Breast epithelium (tissue), 4 donors: ENCODE data around the gene NOPCHAP1. TPM values are rescaled to one million over a fixed set of nuclear protein-coding genes. Genes with fewer than 3 reads are reported as not detected.

Source experiments
- DNase-seq, 2 donors: peaks; one replicate each; pipeline ENCODE4 v3.0.0-alpha.2; 2019; ENCODE audit warnings: low spot score in 2 of 2
- H3K27ac ChIP-seq, 2 donors: fragments of 200-600 bp; sonication (generic) in 1 of 2; one replicate each; pipeline ENCODE4 v1.5.1; 2016 to 2019; ENCODE audit warnings: mild to moderate bottlenecking in 1 of 2
- H3K27me3 ChIP-seq, 2 donors: fragments of 200-600 bp; sonication (generic) in 1 of 2; one replicate each; pipeline versions ENCODE4 v1.5.1 to v1.6.0; 2017 to 2019; ENCODE audit warnings: control low read depth in 1 of 2, mild to moderate bottlenecking in 1 of 2
- H3K36me3 ChIP-seq: fragments of 200-600 bp; one replicate; pipeline ENCODE4 v1.5.1; 2019
- H3K4me1 ChIP-seq, 2 donors: fragments of 200-600 bp; sonication (generic); one replicate each; pipeline ENCODE4 v1.5.1; 2016 to 2019; ENCODE audit warnings: control low read depth in 1 of 2
- H3K4me3 ChIP-seq, 3 donors: fragments of 200-600 bp; sonication (generic); 1 replicate in 2 of 3; 2 replicates in 1 of 3; pipeline ENCODE4 v1.5.1; 2016 to 2019; ENCODE audit warnings: mild to moderate bottlenecking in 3 of 3, moderate library complexity in 2 of 3
- H3K9me3 ChIP-seq, 2 donors: fragments of 200-600 bp; sonication (generic) in 1 of 2; one replicate each; pipeline ENCODE4 v1.5.1; 2016 to 2019; ENCODE audit warnings: control low read depth in 1 of 2
- CTCF ChIP-seq, 3 donors: fragments of 450-650 bp; IDR thresholded peaks; one replicate each; pipeline ENCODE4 v1.5.1; 2016 to 2017; ENCODE audit warnings: antibody characterized with exemption in 3 of 3, mild to moderate bottlenecking in 3 of 3, moderate library complexity in 3 of 3
- POLR2A ChIP-seq: fragments of 450-650 bp; IDR thresholded peaks from one replicate; pipeline ENCODE4 v1.6.1; 2016; ENCODE audit warnings: antibody characterized with exemption, mild to moderate bottlenecking, moderate library complexity
- POLR2AphosphoS5 ChIP-seq, 3 donors: sonication (generic); formaldehyde crosslinking; IDR thresholded peaks; one replicate each; pipeline ENCODE4 v1.6.1; 2017; ENCODE audit warnings: antibody characterized with exemption in 3 of 3
- intact Hi-C: fragments of 100-400 bp; cut with DNase I; formaldehyde crosslinking; loops from one replicate; pipeline ENCODE4 v1.15.1; 2023; ENCODE audit warnings: low total_unique reads
- total RNA-seq, 3 donors: library from RNA; depleted of rRNA; stranded (reverse); fragments of >200 nt; gene quantifications; one replicate each; pipeline ENCODE4 v1.1.0, GENCODE V29; 2016

The NOPCHAP1 gene
- total RNA-seq, 3 donors from 2014 or later = 5.3 to 9.8 (median 6.4) TPM

GRCh38 chr12:104958805-104959334 lies 27.2 kb upstream of the NOPCHAP1 start:
- Histone ChIP-seq H3K36me3 (no peaks in the 10 kb centered on the region), H3K4me1 (peaks cover 0 to 4% of the 10 kb centered on the region in 2 donors), H3K27ac (peak overlapping the region; percentile 79 to 90), H3K27me3 (no peaks in the 10 kb centered on the region), H3K9me3 (no peaks in the 10 kb centered on the region), H3K4me3 (peak overlapping the region; percentile 81 to 95 (median 86))
- intact Hi-C loops = no loop called here
- no peak for TF ChIP-seq POLR2A
- no peak for DNase-seq

GRCh38 chr12:104959335-104959841 lies 26.7 kb upstream of the NOPCHAP1 start:
- Histone ChIP-seq H3K4me3 (peak overlapping the region; percentile 81 to 95 (median 86)), H3K4me1 (peaks cover 0 to 4% of the 10 kb centered on the region in 2 donors), H3K9me3 (no peaks in the 10 kb centered on the region), H3K27me3 (no peaks in the 10 kb centered on the region), H3K36me3 (no peaks in the 10 kb centered on the region), H3K27ac (peak overlapping the region; percentile 30 to 90)
- no peak for DNase-seq
- TF ChIP-seq POLR2A (no peak), CTCF (IDR thresholded peaks at IDR 0.05) (no peak), POLR2AphosphoS5 (IDR thresholded peaks at IDR 0.05) (no peak)
- intact Hi-C loops = no loop called here

GRCh38 chr12:104960464-104960863 lies 25.7 kb upstream of the NOPCHAP1 start:
- Histone ChIP-seq H3K27ac (no peak overlapping the region), H3K4me3 (no peak overlapping the region), H3K36me3 (no peaks in the 10 kb centered on the region), H3K4me1 (peaks cover 0 to 4% of the 10 kb centered on the region in 2 donors), H3K9me3 (no peaks in the 10 kb centered on the region), H3K27me3 (no peaks in the 10 kb centered on the region)
- intact Hi-C loops = no loop called here
- DNase-seq = no peak
- TF ChIP-seq POLR2A (no peak), POLR2AphosphoS5 (IDR thresholded peaks at IDR 0.05) (no peak), CTCF (IDR thresholded peaks at IDR 0.05) (no peak)

GRCh38 chr12:104963757-104964156 lies 22.4 kb upstream of the NOPCHAP1 start:
- no peak overlapping the region for H3K4me3 ChIP-seq
- H3K27me3 ChIP-seq = no peaks in the 10 kb centered on the region
- peaks cover 0 to 4% of the 10 kb centered on the region in 2 donors for H3K4me1 ChIP-seq
- H3K36me3 ChIP-seq = no peaks in the 10 kb centered on the region
- no peak for TF ChIP-seq POLR2AphosphoS5 (IDR thresholded peaks at IDR 0.05)
- no peak for TF ChIP-seq POLR2A
- TF ChIP-seq CTCF (IDR thresholded peaks at IDR 0.05) = no peak
- no peak overlapping the region for H3K27ac ChIP-seq
- H3K9me3 ChIP-seq = no peaks in the 10 kb centered on the region
- intact Hi-C loops = no loop called here
- DNase-seq = no peak

- Histone ChIP-seq H3K4me3 (no peak overlapping the region), H3K9me3 (no peaks in the 10 kb centered on the region), H3K4me1 (no peaks in the 10 kb centered on the region), H3K27me3 (no peaks in the 10 kb centered on the region), H3K27ac (no peak overlapping the region), H3K36me3 (no peaks in the 10 kb centered on the region)
- no peak for TF ChIP-seq POLR2AphosphoS5 (IDR thresholded peaks at IDR 0.05)
- intact Hi-C loops = no loop called here
- DNase-seq = no peak
Measured at GRCh38 chr12:104964167-104964855, 21.8 kb upstream of the NOPCHAP1 start.

- Histone ChIP-seq H3K4me1 (no peaks in the 10 kb centered on the region), H3K4me3 (no peak overlapping the region), H3K27ac (no peak overlapping the region), H3K36me3 (no peaks in the 10 kb centered on the region), H3K27me3 (no peaks in the 10 kb centered on the region), H3K9me3 (no peaks in the 10 kb centered on the region)
- DNase-seq = no peak
- intact Hi-C loops = loop anchor here (5.0 kb wide), 1 partner anchor 768 kb away; no protein-coding TSS in a partner anchor
- TF ChIP-seq CTCF (IDR thresholded peaks at IDR 0.05) = no peak
- TF ChIP-seq POLR2A = no peak
- no peak for TF ChIP-seq POLR2AphosphoS5 (IDR thresholded peaks at IDR 0.05)
Measured at GRCh38 chr12:104964856-104965205, 21.3 kb upstream of the NOPCHAP1 start.
